OCI-M2 (cell line): ENCODE data around the gene HOXD4.

Source experiments
- DNase-seq: peaks from one replicate; lab custom pipeline; 2025; ENCODE audit not compliant: unreplicated experiment; lab: John Stamatoyannopoulos, UW

Gene HOXD4

GRCh38 chr2:176156807-176157498 is 5.6 kb downstream of the HOXD4 start, which contains the start of gene HOXD3:
Gene HOXD3 (plus strand): TSS chr2:176157307. CDS start chr2:176169115, 11,808 bp downstream.
- no peak for DNase-seq

- DNase-seq: no peak
Measured at GRCh38 chr2:176157499-176158185, 6.3 kb downstream of the HOXD4 start.

GRCh38 chr2:176158186-176158591 is 6.8 kb downstream of the HOXD4 start:
- DNase-seq: no peak

GRCh38 chr2:176158855-176159662 is 7.7 kb downstream of the HOXD4 start:
- DNase-seq: no peak

GRCh38 chr2:176159663-176160250 is 8.4 kb downstream of the HOXD4 start:
- DNase-seq: no peak

GRCh38 chr2:176160251-176160985 is 9.1 kb downstream of the HOXD4 start:
- no peak for DNase-seq

GRCh38 chr2:176160986-176161824 is 9.9 kb downstream of the HOXD4 start:
- DNase-seq: no peak

- no peak for DNase-seq
Measured at GRCh38 chr2:176161825-176162626, 10.7 kb downstream of the HOXD4 start.

GRCh38 chr2:176162911-176163671 is 11.7 kb downstream of the HOXD4 start:
- DNase-seq: no peak

GRCh38 chr2:176163672-176164056 is 12.3 kb downstream of the HOXD4 start:
- DNase-seq: no peak

GRCh38 chr2:176164201-176164600 is 12.9 kb downstream of the HOXD4 start:
- DNase-seq: no peak

- DNase-seq: no peak
Measured at GRCh38 chr2:176164611-176165369, 13.4 kb downstream of the HOXD4 start.

- no peak for DNase-seq
Measured at GRCh38 chr2:176165370-176166050, 14.2 kb downstream of the HOXD4 start.

- no peak for DNase-seq
Measured at GRCh38 chr2:176166272-176166671, 14.9 kb downstream of the HOXD4 start.

- DNase-seq: no peak
Measured at GRCh38 chr2:176167398-176167797, 16.0 kb downstream of the HOXD4 start.

GRCh38 chr2:176169181-176169580 is 17.8 kb downstream of the HOXD4 start:
- no peak for DNase-seq

GRCh38 chr2:176169711-176170110 is 18.4 kb downstream of the HOXD4 start:
- DNase-seq: no peak
